SW 1271 (cell line): Measurements from ENCODE around the gene MEGF9.
A peak's percentile ranks its signal among the peaks of the same experiment; 100 is the strongest.

Experiments
- DNase-seq, 2 experiments: peaks; one replicate each; lab custom pipeline; 2025; lab: John Stamatoyannopoulos, UW

The MEGF9 gene

DNA sequence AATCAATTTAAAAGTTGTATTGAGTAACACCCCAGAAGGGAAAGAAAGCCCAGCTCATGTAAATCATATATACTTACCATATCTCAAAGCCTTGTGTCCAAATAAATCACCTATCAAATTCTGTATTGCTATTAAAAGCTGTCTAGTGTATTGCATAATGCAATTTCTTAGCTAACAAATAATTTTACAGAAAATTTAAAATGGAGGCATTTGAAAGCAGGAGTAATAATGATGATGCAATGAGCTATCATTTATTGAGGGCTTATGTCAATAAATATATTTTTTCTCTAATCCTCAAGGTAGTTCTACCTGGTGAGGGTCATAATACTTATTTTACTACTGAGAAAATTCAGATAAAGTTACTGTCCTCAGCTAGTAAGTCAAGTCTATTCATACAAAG, 91.5 kb downstream of the MEGF9 start:
- DNase-seq, result no peak

GRCh38 chr9:120621941-120622340, 92.3 kb downstream of the MEGF9 start:
- no peak for DNase-seq

- DNase-seq, result peak in 1 of 2 experiments; percentile 71
These were observed 94.3 kb downstream of the MEGF9 start for GRCh38 chr9:120619751-120620655.

DNA sequence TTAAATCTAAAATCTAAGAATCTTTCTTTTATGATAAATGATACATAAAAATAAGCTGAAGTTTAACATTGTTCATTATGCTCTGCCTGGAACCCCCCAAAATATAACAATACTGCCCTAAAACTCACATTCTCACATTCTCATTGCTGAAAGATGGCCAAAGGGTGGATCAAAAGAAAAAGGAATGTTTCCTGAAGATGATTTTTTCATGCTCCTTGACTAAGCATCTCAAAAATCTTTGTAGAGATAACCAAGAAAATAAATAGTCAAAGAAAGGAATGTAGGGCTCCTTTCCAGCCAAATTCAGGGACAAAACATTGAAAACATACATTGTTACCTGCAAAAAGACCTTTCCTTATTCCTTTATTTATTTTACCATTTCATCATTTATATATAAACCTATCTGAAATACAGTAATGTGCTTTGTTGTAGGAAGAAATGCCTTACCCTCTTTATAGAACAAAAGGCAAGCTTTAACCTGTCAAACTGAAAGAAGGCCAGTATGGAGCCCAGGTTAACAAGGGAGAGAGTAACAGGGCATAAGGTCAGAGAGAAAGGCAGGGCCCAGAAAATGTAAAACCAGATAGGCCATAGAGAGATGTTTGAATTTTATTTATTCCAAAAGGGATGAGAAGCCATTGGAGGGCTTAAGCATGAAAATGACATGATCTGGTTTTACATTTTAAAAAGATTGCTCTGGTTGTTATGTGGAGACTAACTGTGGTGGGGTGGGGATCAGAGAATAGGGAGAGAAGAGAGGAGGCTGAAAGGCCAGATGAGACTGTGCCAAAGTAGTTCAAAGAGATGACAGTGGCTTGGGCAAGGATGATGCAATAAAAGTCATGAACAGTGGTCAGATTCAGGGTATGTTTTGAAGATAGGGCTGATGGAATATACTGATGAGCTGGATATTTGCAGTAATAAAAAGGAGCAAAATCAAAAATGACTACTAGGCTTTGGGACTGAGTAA, 97.0 kb downstream of the MEGF9 start:
- no peak for DNase-seq

DNA sequence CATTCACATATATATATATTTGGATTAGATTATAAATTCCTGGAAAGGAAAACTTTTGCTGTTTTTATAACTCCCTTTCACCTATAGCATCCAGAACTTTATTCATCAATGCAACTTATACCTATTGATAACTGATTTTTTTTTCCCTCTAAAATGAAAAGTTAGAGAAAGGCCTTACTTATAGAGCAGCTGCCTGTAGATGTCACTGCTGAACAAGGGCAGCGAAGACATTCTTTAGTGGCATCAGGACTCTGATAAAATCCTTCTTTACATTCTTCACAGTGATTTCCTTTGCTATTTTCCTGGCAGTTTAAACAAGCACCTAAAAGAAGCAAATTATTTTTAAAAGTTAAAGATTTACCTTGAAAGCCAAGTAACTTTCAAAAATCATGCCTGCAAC, 102.1 kb downstream of the MEGF9 start:
- DNase-seq, result peak in 1 of 2 experiments; percentile 30

DNA sequence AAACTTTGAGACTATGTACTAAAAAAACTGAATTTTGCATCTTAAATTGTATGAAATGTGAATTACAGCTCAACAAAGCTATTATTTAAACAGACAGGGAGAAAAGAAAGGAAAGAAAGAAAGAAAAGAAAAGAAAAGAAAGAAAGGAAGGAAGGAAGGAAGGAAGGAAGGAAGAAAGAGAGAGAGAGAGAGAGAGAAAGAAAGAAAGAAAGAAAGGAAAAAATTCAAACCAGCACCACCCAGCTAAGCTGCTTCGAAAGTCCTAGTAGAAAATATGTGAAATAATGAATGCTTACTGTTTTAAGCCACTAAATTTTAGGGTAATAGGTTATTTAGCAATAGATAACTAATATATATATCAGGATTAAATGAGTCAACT, 102.6 kb downstream of the MEGF9 start:
- no peak for DNase-seq

DNA sequence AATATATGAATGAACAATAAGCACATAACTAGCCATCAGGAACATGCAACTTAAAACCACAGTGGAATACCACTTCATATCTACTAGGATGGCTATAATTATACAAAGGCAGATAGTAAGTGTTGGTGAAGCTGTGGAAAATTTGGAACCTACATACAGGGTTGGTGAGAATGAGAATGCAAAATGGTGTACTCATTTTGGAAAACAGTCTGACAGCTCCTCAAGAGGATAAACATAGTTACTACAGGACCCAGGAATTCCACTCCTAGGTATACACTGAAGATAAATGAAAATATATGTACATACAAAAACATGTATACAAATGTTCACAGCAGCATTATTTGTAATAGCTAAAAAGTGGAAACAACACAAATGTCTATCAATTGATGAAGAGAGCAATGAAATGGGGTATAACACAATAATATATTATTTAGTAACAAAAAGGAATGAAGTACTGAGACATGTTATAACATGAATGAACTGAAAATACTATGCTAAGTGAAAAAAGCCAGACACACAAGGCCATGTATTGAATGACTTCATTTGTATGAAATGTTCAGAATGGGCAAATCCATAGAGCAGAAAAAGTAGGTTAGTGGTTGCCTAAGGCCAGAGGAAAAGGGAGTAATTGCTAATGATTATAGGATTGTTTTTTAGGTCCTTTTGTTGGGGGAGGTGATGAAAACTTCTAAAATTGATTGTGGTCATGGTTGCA, 103.1 kb downstream of the MEGF9 start:
- peak in 1 of 2 experiments; percentile 37 for DNase-seq

DNA sequence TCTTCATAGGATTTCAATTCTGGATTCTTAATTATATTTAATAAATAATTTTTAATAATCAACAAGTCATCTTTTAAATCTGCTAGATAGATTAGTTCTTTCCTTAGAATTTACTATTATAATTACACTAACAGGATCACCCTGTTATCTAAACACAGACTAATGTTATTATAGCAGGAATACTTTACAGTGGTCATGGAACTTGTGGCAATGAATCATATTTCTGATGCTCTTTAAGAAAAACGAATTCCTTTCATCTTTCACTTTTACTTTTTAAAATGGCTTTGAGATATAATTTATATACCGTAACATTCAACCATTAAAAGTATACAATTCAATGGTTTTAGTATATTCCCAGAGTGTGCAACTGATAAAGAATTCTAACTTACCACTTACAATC, 104.6 kb downstream of the MEGF9 start:
- DNase-seq, result no peak

DNA sequence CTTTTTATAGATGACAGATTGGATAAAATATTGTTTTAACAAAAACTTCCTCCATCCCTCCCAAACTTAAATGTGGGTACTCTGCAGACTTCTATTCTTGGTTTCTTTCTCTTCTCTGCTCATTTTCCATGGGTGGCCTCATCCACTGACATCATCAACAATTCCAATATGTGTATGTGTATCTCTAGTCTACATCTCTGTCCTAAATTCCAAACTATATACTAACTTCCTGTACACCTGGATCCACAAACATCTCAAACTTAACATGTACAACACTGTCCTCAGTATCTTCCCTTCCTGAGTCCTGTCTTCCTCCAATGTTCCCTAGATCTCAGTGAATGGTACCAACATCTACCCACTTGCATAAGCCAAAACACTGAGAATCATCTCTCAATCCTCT, 105.8 kb downstream of the MEGF9 start:
- DNase-seq, result no peak

DNA sequence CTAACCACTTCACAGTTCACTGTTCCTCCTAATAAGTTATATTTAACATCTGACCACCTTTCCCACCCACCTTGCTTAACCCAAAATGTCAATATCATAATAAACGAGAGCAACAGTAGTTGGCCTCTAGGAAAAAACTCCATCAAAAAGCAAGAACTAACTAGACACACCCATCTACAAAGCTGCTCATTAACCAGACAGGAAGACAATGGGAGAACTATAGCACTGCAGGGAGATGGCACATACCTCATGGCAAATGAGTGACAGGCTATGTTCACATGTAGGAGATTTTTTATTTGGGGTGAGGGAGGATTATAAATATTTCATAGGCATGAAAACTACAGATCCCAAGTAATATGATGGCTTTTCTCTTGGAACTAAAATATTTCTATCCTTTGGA, 110.7 kb downstream of the MEGF9 start:
- no peak for DNase-seq

- DNase-seq, result no peak
These were observed 111.3 kb downstream of the MEGF9 start for GRCh38 chr9:120603010-120603409.

DNA sequence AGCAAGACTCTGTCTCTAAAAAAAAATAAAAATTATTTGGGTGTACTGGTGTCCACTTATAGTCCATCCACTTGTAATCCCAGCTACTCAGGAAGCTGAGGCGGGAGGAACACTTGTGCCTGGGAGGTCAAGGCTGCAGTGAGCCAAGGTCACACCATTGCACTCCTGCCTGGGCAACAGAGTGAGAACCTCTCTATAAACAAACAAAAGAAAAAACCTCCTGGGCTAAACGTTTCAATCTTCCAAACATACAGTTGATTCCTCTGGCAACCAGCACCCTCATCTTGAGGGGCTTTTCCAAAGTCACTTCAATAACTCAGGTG, 120.4 kb downstream of the MEGF9 start:
- DNase-seq, result no peak

DNA sequence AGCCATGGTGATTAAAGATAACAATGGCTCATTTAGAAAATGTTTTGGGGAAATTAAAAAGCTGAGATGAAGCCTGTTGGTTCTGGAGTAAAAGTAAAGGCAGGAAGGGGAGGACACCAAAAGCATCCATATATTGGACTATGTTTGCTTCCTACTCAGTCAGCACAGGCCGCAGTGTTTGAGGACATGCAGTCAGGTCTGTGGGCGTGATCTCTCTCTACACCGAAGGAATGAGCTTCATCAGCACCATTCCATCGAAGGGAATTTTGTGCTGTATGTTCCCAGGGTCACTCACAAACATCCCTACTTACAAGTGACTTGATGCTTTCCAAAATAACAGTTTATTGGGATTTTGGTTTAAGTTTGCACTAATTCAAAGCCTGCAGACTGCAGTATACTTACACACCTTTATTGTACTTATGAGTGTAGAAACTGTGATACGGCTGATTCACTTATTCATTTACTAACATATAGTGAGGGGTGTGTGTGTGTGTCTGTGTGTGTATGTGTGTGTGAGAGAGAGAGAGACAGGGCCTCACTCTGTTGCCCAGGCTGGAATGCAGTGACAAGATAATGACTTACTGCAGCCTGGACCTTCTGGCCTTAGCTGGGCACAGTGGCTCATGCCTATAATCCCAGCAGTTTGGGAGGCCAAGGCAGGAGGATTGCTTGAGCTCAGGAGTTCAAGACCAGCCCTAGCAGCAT, 120.9 kb downstream of the MEGF9 start:
- DNase-seq, result no peak

DNA sequence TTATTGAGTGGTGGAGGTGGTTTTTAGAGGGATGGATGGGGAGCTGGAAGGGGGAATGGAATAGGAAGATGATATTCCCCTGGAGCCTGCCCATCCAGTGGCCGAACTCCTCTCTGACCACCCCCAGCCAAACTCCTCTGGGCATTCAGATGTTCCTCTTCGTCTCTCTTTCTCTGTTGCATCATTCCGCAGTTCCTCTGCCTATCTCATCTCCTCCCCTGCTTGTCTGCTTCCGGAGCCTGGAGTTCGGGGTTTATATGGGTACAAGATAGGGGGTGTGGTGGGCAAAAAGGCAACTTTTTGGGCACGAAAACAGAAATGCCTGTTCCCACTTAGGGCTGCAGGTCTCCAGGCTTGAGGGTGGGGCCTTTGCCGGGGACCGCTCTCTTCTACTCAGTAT, 122.1 kb downstream of the MEGF9 start:
- DNase-seq, result no peak

GRCh38 chr9:120587328-120587727, 126.9 kb downstream of the MEGF9 start:
- no peak for DNase-seq

DNA sequence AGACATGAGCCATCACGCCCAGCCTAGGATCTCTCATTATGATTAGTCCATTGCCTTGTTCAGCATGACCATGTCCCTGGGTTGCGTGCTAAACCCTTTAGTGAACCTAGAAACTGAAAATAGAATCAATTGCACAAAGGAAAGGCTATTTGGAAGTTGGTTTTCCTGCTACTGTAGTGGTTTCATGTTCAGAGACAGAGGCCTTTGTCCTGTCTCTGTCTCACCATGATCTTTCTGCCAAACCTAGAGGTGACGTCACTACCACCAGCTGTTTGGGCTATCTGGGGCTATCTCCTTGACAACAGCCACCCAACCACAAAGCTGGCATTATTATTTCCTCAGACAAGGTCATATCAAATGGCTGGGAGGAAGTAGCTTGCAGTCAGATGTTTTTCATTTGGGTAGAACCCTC, 130.3 kb downstream of the MEGF9 start:
- peak in 1 of 2 experiments; percentile 20 for DNase-seq

GRCh38 chr9:120580051-120580896, 134.0 kb downstream of the MEGF9 start, which contains the start of gene CDK5RAP2:
Gene CDK5RAP2, minus strand, starts transcription at chr9:120580167. Its CDS starts 189 bp downstream, at chr9:120579978.
- peak; percentile 98 for DNase-seq

DNA sequence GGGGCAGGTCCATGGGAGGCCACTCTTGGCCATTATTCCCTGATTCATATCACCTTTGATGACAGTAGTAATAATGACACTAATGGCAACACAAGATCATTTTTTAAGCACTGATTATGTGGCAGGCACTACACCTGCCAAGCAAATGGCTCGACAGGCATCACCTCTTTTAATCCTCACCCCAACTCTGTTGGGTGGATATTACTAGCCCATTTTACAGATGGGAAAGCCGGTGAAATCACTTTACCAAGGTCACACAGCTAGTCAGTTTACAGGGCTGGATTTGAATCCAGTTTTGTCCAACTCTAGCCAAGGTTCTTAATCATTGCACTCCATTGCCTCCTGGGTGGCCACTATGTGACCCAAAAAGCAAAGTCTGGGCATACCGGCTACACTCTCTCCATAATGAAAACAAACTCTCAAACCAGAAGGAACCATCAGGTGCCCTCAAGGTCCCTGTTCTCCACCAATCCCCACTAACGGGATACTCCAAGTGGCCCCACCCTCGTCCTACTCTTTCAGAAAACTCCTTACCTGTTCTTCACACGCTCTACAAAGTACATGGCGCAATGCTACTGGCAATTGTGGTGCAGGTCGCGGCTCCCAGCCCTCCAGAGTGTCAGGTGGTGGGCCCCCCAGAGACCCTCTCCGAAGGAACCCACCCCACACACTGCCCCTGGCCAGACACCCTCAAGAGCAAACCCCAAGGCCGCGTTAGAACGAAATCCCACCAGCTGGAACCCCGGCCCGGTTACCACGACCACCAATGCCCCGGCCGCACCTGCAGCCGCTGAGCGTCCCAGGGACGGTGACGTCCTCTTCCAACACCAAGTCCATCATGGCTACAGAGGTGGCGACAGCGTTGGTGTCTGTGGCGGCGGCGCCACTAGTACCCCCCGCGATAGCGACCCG, 134.9 kb downstream of the MEGF9 start:
- no peak for DNase-seq

GRCh38 chr9:120574473-120574872, 139.8 kb downstream of the MEGF9 start:
- no peak for DNase-seq
